SIG-M5 (cell line): ENCODE results near the gene PEAK1.

Source experiments
- DNase-seq: peaks from one replicate; lab custom pipeline; 2025; lab: John Stamatoyannopoulos, UW

The PEAK1 gene

DNA sequence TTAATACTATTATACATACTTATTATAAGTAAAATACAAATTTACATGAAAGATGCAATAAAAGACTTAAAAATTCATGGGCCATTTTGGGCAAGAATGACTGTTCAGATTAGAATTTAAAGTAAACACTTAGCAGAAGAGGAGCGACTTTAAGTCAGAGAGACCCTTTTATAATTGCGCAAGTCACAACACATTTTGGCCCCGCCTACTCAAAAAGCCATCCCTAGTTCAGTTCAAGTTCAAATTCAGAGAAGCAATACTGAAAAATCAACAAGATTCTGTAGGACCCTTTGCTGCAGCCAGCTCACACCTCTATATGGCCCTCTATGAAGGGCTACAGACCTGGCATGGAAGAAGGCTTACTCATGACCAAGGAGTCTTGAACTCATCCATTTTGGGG, 64.6 kb downstream of the PEAK1 start:
- no peak for DNase-seq

DNA sequence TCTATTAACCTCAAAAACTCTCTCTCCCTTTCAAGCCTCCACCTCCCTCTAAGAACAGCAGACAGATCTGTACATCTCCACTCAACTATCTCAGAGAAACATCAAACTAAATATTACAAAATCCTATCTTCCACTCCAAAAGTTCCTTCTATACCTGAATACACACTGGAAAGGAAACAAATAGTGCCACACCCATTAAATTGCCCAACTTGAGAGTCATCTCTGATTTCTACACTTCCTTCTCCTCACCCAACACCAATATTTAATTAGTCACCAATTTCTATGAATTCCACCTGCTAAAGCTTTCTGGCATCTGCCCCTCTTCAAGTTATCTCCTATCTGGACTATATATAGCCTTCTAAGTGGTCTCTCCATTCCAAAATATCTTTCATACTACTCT, 65.8 kb downstream of the PEAK1 start:
- DNase-seq = no peak

- DNase-seq = no peak
These were observed 67.0 kb downstream of the PEAK1 start for GRCh38 chr15:77352887-77353286.

GRCh38 chr15:77350792-77351191, 69.1 kb downstream of the PEAK1 start:
- DNase-seq = no peak

- no peak for DNase-seq
These were observed 70.2 kb downstream of the PEAK1 start for GRCh38 chr15:77349666-77350065.

- no peak for DNase-seq
These were observed 71.4 kb downstream of the PEAK1 start for GRCh38 chr15:77348511-77348910.

- no peak for DNase-seq
These were observed 72.7 kb downstream of the PEAK1 start for GRCh38 chr15:77347197-77347596.

- no peak for DNase-seq
These were observed 73.5 kb downstream of the PEAK1 start for GRCh38 chr15:77346245-77347036.

- DNase-seq = no peak
These were observed 77.1 kb downstream of the PEAK1 start for GRCh38 chr15:77342807-77343206.

- DNase-seq = no peak
These were observed 79.7 kb downstream of the PEAK1 start for GRCh38 chr15:77340245-77340644.

GRCh38 chr15:77336006-77336405, 83.9 kb downstream of the PEAK1 start:
- no peak for DNase-seq

- no peak for DNase-seq
These were observed 84.6 kb downstream of the PEAK1 start for GRCh38 chr15:77335298-77335697.

DNA sequence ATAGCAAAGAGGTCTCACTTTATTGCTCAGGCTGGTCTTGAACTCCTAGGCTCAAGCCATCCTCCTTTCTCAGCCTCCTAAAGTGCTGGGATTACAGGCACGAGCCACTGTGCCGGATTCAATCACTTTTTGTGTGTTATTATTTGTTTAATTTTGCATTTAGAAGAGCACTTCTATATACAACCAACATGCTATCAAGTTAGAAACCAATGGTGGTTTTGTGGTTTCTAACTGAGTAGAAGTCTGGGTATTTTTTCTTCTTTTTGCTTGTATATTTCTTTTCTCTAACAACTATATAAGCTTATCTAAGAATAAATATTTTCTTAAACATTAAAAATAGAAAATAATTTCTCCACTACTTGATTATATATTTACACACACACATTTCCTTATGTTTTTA, 86.7 kb downstream of the PEAK1 start:
- no peak for DNase-seq

GRCh38 chr15:77329202-77329601, 90.7 kb downstream of the PEAK1 start:
- no peak for DNase-seq

- no peak for DNase-seq
These were observed 91.9 kb downstream of the PEAK1 start for GRCh38 chr15:77327844-77328529.

DNA sequence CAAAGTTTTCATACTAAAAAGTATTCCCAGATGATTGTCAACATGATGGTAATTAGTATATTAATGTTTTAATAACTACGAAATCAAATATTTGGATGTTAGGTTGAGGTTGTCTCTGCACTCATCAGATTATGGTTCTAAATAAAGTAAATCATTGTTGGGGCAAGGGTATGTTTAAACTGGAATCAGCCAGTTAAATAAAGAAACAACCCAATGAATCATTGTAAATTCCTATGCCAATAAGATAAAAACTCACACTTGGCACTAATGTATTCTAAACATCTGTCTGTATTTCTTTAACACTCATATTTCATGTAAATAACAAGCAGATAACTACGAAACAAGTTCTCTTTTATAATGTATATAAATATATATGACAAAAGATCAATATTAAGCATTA, 92.7 kb downstream of the PEAK1 start:
- DNase-seq = no peak

- DNase-seq = no peak
These were observed 93.5 kb downstream of the PEAK1 start for GRCh38 chr15:77326366-77326765.

DNA sequence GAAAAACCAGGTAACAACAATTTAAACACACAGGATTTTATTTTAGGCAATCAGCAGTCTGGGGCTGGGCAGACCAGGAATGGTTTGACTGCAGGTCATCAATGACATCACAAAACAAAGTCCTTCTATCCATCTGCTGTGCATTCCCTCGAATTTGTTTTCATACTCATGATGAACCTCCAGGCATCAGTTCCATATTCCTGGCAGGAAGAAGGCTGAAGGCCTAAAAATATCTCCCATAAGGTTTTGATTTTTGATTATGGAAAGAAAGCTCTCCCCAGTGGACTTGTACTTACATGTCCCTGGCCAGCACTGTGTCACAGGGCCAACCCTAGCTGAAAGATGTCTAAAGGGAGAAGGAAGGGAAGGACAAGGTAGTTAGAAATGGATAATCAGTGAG, 107.4 kb downstream of the PEAK1 start:
- DNase-seq = no peak

DNA sequence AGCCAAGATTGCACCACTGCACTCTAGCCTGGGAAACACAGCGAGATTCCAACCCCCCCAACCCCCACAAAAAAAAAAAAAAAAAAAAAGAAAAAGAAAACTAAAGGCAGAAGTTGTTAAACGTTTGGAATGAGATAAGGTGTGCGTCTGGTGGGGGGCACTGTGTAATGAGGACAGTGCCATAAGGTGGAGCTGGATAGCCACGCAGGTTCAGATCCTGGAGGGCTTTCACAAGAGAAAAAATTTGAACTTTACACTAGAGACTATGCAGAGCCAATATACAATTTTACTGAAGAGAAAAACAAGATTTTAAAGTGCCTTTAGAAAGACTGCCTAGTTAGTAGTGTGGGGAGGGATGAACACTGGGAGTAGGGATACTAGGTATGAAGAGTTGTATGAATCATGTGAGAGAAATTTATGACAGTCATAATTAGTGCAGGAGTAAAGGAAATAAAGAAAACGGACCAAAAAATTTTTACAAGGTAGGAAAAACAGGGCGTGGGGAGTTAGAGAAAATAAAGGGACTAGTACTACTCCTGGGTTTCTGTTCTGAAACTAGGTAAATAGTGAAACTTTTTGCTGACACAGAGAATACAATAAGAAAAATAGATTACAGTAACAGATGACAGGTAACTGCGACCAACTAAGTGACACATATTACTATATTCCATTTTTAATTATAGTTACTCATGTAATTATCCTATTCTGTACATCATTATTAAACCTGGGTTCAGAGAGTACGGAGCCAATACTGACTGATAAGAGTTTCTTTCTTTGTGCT, 108.1 kb downstream of the PEAK1 start:
- DNase-seq = no peak

GRCh38 chr15:77311020-77311419, 108.9 kb downstream of the PEAK1 start:
- no peak for DNase-seq

DNA sequence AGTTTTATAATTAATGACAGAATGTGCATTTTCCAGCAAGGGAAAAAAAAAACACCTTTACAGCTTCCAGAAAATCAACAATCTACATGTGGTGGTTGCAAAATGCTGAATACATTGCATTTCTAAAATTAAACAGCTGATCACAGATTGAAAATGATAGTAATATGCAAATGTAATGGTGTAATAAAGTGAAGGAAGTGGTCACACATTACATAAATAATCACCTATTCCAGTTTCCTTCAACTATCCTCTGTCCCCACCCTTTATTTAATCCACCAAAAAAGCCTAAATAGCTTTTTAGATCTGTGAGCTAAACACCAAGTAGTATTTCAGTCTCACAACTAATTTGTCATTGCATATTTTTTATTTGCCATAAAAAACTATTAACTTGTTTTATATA, 110.5 kb downstream of the PEAK1 start:
- DNase-seq = no peak

GRCh38 chr15:77305953-77306352, 114.0 kb downstream of the PEAK1 start:
- DNase-seq = no peak

DNA sequence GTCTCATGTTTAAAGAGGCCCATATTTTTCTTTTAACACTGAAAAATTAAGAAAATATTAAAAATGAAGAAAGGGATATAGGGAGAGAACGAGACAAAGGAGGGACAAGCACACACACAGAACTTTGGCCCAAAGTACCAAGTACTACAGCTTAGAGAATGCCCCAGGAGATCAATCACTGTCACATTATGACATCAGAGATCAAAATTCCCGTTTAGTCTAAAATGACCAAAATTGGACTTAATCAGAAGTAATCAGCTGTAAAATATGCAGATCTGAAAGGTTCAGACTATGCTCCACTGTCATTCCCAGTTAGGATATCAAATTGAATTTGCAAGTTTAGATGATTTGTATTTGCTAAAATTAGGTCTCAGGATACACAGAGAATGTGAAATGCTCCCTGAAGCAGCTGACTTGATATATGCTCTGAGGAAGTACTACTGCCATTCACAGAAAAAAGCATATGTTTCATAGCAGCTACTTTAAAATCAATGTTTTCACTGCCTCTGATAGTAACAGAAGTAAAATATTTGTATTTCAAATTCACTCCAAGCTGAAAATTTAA, 123.0 kb downstream of the PEAK1 start:
- no peak for DNase-seq
